Measurements from ENCODE around the gene CANX. TPM values are rescaled to one million over a fixed set of nuclear protein-coding genes. Genes with fewer than 3 reads are reported as not detected.
A peak's percentile ranks its signal among the peaks of the same experiment; 100 is the strongest.

CANX gene
- total and polyA plus RNA-seq, 2 of the 13 experiments (the other 11 are each of a cell fraction or from before 2014, with no cell fraction given): 477 to 680 TPM

GRCh38 chr5:179678223-179679013, 20.3 kb upstream of the CANX start (continued):
- TF ChIP-seq ZBTB39 (CRISPR knock-in tag; IDR thresholded peaks at IDR 0.05) (peak; percentile 46; the same call in 1 of the 2 replicates), ZNF776 (CRISPR knock-in tag; IDR thresholded peaks at IDR 0.05) (peak; percentile 21; the same call in 1 of the 2 replicates), MAX (IDR thresholded peaks at IDR 0.05) (peak; percentile 96)

- H3K9ac ChIP-seq (ENCODE audit: insufficient read depth, low read depth, low read length): peak overlapping the region; percentile 94
- no peak for DNase-seq (ENCODE audit: low spot score)
- H3K27ac ChIP-seq (ENCODE audit: extremely low read length, insufficient read depth, low read length): peak overlapping the region; percentile 87
- in situ Hi-C loops (cut with HindIII; ENCODE audit: extremely low pct_ligation_motif_present, low pct_unique_long_range_greater_than_20kb) (no loop called here), intact Hi-C loops (cut with micrococcal nuclease; ENCODE audit: unreplicated experiment) (no loop called here)
- H3K27me3 ChIP-seq (ENCODE audit: control insufficient read depth in 1 of 2, insufficient read depth in 2 of 2, low read length in 2 of 2): no peaks in the 10 kb centered on the region; a peak in 1 of 5 replicates
- H3K4me3 ChIP-seq (replicated peaks in 1 of 3; ENCODE audit: insufficient read depth in 1 of 3, low read depth in 2 of 3, low read length in 3 of 3): peak overlapping the region in 1 of 3 experiments; percentile 91; a peak in 1 of 6 replicates
- no peaks in the 10 kb centered on the region for H3K9me3 ChIP-seq (ENCODE audit: low read length)
- BruUV-seq (replicated peaks): TSS peak; percentile 62
- POLR2A ChIA-PET: interaction anchor here (1.3 to 3.3 kb wide), 5 partner anchors 18 to 129 kb away, joined by 4 to 42 read pairs (median 14); partner anchors contain the start of genes CANX, HNRNPH1, MAML1 and RUFY1
- peaks cover 70% of the 10 kb centered on the region for H3K4me1 ChIP-seq (ENCODE audit: insufficient read depth, low read length)
- H3K36me3 ChIP-seq (replicated peaks in 1 of 2; ENCODE audit: control insufficient read depth in 1 of 2, insufficient read depth in 2 of 2, low read length in 2 of 2): no peaks in the 10 kb centered on the region
- H3K4me2 ChIP-seq (ENCODE audit: low read depth, low read length): peak overlapping the region; percentile 60
- WGBS (ENCODE audit: low lambda C conversion rate): 97% methylated on average over 36 of the region's 41 CpGs
- H3K79me2 ChIP-seq (ENCODE audit: insufficient read depth, low read length): peaks cover 24% of the 10 kb centered on the region
- no peak overlapping the region for H2AFZ ChIP-seq (ENCODE audit: low read length)
- CTCF ChIA-PET (ENCODE audit: low intra/inter-chr PET ratio, low total read pairs): no interaction called here
- FAIRE-seq: no peak
- no peak for ATAC-seq
- H4K20me1 ChIP-seq (ENCODE audit: insufficient read depth, low read length): no peaks in the 10 kb centered on the region
- TF ChIP-seq ZNF644 (CRISPR knock-in tag; IDR thresholded peaks at IDR 0.05; ENCODE audit: low read depth) (no peak), BRD4 (CRISPR knock-in tag; IDR thresholded peaks at IDR 0.05) (0 out of 2 replicates have a peak, but pooled peaks have one; percentile 32), CBFB (CRISPR knock-in tag; IDR thresholded peaks at IDR 0.05) (no peak), ZBTB38 (CRISPR knock-in tag; IDR thresholded peaks at IDR 0.05) (peak; percentile 79), ZNF225 (CRISPR knock-in tag; IDR thresholded peaks at IDR 0.05) (peak; percentile 25; the same call in 1 of the 2 replicates), NR0B2 (CRISPR knock-in tag; IDR thresholded peaks at IDR 0.05) (0 out of 2 replicates have a peak, but pooled peaks have one; percentile 2), MBD4 (IDR thresholded peaks at IDR 0.05; ENCODE audit: borderline replicate concordance, low read length) (no peak), ZNF20 (CRISPR knock-in tag; IDR thresholded peaks at IDR 0.05) (no peak), PRPF4 (IDR thresholded peaks at IDR 0.05; ENCODE audit: low read depth, low read length, poor library complexity, severe bottlenecking) (peak; percentile 13), BHLHE40 (IDR thresholded peaks at IDR 0.05; ENCODE audit: low read length) (no peak), NFKB2 (CRISPR knock-in tag; IDR thresholded peaks at IDR 0.05; ENCODE audit: borderline replicate concordance) (no peak), ZNF44 (CRISPR knock-in tag; IDR thresholded peaks at IDR 0.05) (0 out of 2 replicates have a peak, but pooled peaks have one; percentile 31), KLF16 (CRISPR knock-in tag; IDR thresholded peaks at IDR 0.05) (no peak)
Measured at GRCh38 chr5:179679014-179679674, 19.6 kb upstream of the CANX start.

Measured in HepG2 (cell line).